Duodenal mucosa (tissue), 2 donors: ENCODE results near the gene ARGLU1.

ENCODE experiments used
- H3K27ac ChIP-seq: one replicate; pipeline ENCODE4 v1.7.0; 2013; ENCODE audit warnings: low read depth, low read length
- H3K27me3 ChIP-seq, 2 donors: one replicate each; pipeline ENCODE4 v1.7.0; 2013; ENCODE audit warnings: low read length in 2 of 2, control low read depth in 1 of 2; ENCODE audit not compliant: insufficient read depth in 2 of 2, control insufficient read depth in 1 of 2
- H3K36me3 ChIP-seq, 2 donors: one replicate each; pipeline ENCODE4 v1.7.0; 2013; ENCODE audit warnings: low read length in 2 of 2, control low read depth in 1 of 2; ENCODE audit not compliant: insufficient read depth in 2 of 2, control insufficient read depth in 1 of 2
- H3K4me1 ChIP-seq, 2 donors: one replicate each; pipeline ENCODE4 v1.7.0; 2013; ENCODE audit warnings: low read length in 2 of 2, control low read depth in 1 of 2; ENCODE audit not compliant: insufficient read depth in 2 of 2, control insufficient read depth in 1 of 2
- H3K4me3 ChIP-seq, 2 donors: one replicate each; pipeline ENCODE4 v1.7.0; 2013; ENCODE audit warnings: low read length in 2 of 2, low read depth in 1 of 2
- H3K9ac ChIP-seq, 2 donors: one replicate each; pipeline ENCODE4 v1.7.0; 2013; ENCODE audit warnings: low read length in 2 of 2, low read depth in 1 of 2
- H3K9me3 ChIP-seq, 2 donors: one replicate each; pipeline ENCODE4 v1.7.0; 2013; ENCODE audit warnings: low read length in 2 of 2, control low read depth in 1 of 2; ENCODE audit not compliant: control insufficient read depth in 1 of 2

Gene ARGLU1

GRCh38 chr13:106503730-106504453 lies 64.0 kb downstream of the ARGLU1 start:
- H3K9ac ChIP-seq: no peak overlapping the region
- no peak overlapping the region for H3K4me3 ChIP-seq
- H3K27me3 ChIP-seq: no peaks in the 10 kb centered on the region
- no peaks in the 10 kb centered on the region for H3K4me1 ChIP-seq
- no peak overlapping the region for H3K27ac ChIP-seq
- H3K36me3 ChIP-seq: peaks cover 0 to 15% of the 10 kb centered on the region in 2 donors
- no peaks in the 10 kb centered on the region for H3K9me3 ChIP-seq

- Histone ChIP-seq H3K36me3 (peaks cover 0 to 15% of the 10 kb centered on the region in 2 donors), H3K27ac (no peak overlapping the region), H3K4me1 (no peaks in the 10 kb centered on the region), H3K27me3 (no peaks in the 10 kb centered on the region), H3K4me3 (no peak overlapping the region), H3K9me3 (no peaks in the 10 kb centered on the region), H3K9ac (no peak overlapping the region)
Measured at GRCh38 chr13:106503272-106503671, 64.7 kb downstream of the ARGLU1 start.

DNA sequence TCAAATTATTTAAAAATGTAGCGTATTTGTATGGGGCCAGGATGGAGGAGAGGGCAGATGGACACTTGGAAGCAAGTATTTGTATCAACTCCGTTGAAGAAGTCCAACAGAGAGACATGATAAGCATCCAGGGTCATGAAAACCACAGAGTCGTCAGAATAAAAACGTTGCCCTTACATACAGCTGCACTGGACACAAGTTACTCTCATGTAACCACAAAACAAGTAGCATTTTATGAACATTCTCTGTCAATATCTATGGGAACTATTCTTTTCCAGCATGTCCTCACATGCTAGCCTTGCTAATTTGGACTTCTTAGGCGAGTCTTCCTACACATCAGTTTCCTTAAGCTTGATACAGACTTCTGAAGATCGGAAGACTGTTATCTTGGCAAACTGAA lies 67.5 kb downstream of the ARGLU1 start:
- Histone ChIP-seq H3K27me3 (no peaks in the 10 kb centered on the region), H3K36me3 (peaks cover 0 to 7% of the 10 kb centered on the region in 2 donors), H3K4me1 (peaks cover 0 to 14% of the 10 kb centered on the region in 2 donors), H3K27ac (no peak overlapping the region), H3K9ac (no peak overlapping the region), H3K9me3 (no peaks in the 10 kb centered on the region), H3K4me3 (no peak overlapping the region)

GRCh38 chr13:106499896-106500295 lies 68.0 kb downstream of the ARGLU1 start:
- Histone ChIP-seq H3K27ac (no peak overlapping the region), H3K9me3 (no peaks in the 10 kb centered on the region), H3K4me1 (peaks cover 0 to 16% of the 10 kb centered on the region in 2 donors), H3K4me3 (no peak overlapping the region), H3K27me3 (no peaks in the 10 kb centered on the region), H3K9ac (no peak overlapping the region), H3K36me3 (peaks cover 0 to 4% of the 10 kb centered on the region in 2 donors)

DNA sequence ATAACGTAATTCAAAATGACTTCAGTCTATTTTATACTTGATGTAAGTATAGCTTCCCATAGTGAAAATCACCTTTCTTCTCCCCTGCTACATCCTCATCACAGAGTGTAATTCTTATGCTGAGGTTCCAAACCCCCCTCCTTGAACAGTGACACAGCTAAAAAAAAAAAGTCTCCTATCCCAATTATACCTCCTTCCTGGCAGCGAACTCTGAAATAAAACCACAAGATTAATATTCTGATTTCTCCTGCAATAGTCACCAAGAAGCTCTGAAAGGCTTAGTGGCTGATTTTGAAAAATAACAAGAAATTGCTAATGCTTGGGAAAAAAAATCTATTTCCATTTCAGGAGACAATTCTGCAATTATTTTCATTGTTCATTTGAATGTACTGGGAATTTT lies 68.8 kb downstream of the ARGLU1 start:
- Histone ChIP-seq H3K27ac (no peak overlapping the region), H3K9me3 (no peaks in the 10 kb centered on the region), H3K36me3 (peaks cover 0 to 11% of the 10 kb centered on the region in 2 donors), H3K4me1 (peaks cover 0 to 22% of the 10 kb centered on the region in 2 donors), H3K4me3 (no peak overlapping the region), H3K27me3 (no peaks in the 10 kb centered on the region), H3K9ac (no peak overlapping the region)

DNA sequence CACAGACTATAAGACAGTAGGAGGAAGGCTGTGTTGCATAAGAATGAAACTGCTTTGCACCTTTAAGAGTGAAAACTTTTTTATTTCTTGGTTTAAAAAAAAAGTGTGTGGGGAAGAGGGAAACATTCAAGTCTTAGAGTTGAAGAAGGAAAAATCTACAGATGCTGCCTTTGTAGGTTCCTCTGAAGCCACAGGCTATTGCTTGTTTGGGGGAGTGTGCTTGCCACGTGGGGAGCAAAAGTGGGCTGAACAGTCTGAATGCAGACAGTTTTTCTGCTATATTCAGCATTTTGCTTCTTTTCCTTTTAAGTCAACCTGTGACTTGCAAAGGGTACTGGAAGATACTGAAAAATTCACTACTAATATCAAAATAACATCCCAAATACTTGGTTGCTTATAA lies 69.4 kb downstream of the ARGLU1 start:
- H3K4me3 ChIP-seq: no peak overlapping the region
- no peak overlapping the region for H3K9ac ChIP-seq
- H3K4me1 ChIP-seq: peaks cover 0 to 27% of the 10 kb centered on the region in 2 donors
- no peak overlapping the region for H3K27ac ChIP-seq
- no peaks in the 10 kb centered on the region for H3K9me3 ChIP-seq
- H3K36me3 ChIP-seq: peaks cover 0 to 15% of the 10 kb centered on the region in 2 donors
- H3K27me3 ChIP-seq: no peaks in the 10 kb centered on the region

- no peak overlapping the region for H3K9ac ChIP-seq
Measured at GRCh38 chr13:106498158-106498557, 69.8 kb downstream of the ARGLU1 start.

DNA sequence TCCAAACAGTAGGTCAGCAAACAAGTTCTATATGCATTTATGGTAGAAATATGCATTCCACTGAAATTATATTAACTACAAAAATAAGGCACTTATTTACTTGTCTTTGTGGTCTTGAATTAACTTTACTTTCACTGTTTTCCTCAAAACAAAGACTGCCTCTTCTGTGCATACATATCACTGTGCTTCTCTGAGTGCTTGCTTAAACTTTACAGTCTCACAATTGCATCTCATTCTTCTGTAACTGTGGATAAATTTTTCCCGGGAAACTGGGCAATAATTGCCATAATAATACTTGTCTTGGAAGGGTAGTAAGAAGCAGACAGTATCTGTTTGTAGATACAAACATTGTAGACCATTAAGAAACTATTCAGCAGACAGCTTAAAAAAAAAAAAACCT lies 70.9 kb downstream of the ARGLU1 start:
- no peaks in the 10 kb centered on the region for H3K27me3 ChIP-seq
- no peak overlapping the region for H3K4me3 ChIP-seq
- H3K9ac ChIP-seq: no peak overlapping the region
- H3K9me3 ChIP-seq: no peaks in the 10 kb centered on the region
- H3K36me3 ChIP-seq: peaks cover 7 to 27% of the 10 kb centered on the region in 2 donors
- no peak overlapping the region for H3K27ac ChIP-seq
- peaks cover 0 to 31% of the 10 kb centered on the region in 2 donors for H3K4me1 ChIP-seq

More at GRCh38 chr13:106498158-106498557, 69.8 kb downstream of the ARGLU1 start:
- Histone ChIP-seq H3K27me3 (no peaks in the 10 kb centered on the region), H3K27ac (no peak overlapping the region), H3K36me3 (peaks cover 2 to 19% of the 10 kb centered on the region in 2 donors), H3K4me1 (peaks cover 0 to 31% of the 10 kb centered on the region in 2 donors), H3K4me3 (no peak overlapping the region), H3K9me3 (no peaks in the 10 kb centered on the region)

DNA sequence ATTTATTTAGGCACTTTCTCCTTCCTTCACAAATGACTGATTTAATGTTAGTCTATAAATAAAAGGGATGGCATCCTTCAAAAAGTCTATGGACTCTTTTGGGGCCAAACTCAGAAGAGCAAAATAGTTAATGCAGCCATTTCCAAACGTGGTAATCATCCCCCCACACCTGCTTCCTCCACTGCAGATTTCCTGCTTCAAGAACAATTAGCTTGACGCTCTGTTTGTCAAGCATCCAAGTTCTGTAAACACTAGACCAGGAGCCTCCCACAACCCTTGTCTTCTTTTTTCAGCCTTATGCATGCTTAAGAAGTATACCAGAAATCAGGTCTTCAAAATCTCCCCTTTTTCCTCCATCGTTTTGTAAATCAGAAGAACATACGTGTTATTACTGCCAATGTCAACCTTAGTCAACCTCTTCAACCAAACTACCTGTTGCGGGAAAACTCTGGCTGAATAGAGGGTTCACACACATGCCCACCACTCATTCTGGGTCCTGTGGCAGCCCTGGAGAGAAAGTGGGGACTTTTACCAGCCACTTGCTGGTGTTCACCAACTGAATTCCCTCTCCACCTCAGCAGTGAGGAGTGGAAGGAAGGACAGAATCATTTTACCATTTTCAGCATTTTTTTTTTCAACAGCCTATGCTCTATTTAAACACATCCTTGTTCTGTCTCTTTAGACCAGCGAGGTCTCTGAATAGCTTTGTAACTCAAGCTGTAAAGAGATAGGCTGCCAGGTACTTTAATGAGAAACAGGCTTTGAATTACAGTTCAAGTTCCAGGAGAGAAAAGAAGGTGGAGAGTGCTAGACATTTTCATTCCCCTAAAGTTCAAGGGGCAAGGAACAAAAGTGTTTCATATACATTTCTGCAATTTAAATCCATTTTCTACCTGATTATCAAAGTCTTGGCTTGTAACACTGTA lies 71.6 kb downstream of the ARGLU1 start:
- H3K4me3 ChIP-seq: no peak overlapping the region
- no peak overlapping the region for H3K27ac ChIP-seq
- H3K4me1 ChIP-seq: peaks cover 0 to 31% of the 10 kb centered on the region in 2 donors
- H3K9me3 ChIP-seq: no peaks in the 10 kb centered on the region
- H3K9ac ChIP-seq: no peak overlapping the region
- no peaks in the 10 kb centered on the region for H3K27me3 ChIP-seq
- H3K36me3 ChIP-seq: peaks cover 11 to 30% of the 10 kb centered on the region in 2 donors

GRCh38 chr13:106494936-106495335 lies 73.0 kb downstream of the ARGLU1 start:
- Histone ChIP-seq H3K4me1 (peaks cover 0 to 31% of the 10 kb centered on the region in 2 donors), H3K36me3 (peaks cover 11 to 33% of the 10 kb centered on the region in 2 donors), H3K9ac (no peak overlapping the region), H3K27me3 (no peaks in the 10 kb centered on the region), H3K9me3 (no peaks in the 10 kb centered on the region), H3K4me3 (no peak overlapping the region), H3K27ac (no peak overlapping the region)
